PFSK-1 (cell line): ENCODE data around the gene NAB1.

ENCODE experiments used
- FOXP2 ChIP-seq: optimal IDR thresholded peaks from 2 replicates; pipeline ENCODE3; 2011; ENCODE audit warnings: borderline replicate concordance, control low read depth, inconsistent platforms; ENCODE audit not compliant: insufficient read depth; ENCODE audit errors: extremely low read length, extremely low read depth
- POLR2AphosphoS5 ChIP-seq: IDR thresholded peaks from 2 replicates; pipeline ENCODE4 v1.6.1; 2012; ENCODE audit warnings: low read depth, mild to moderate bottlenecking, control low read depth, low read length, moderate library complexity
- TAF1 ChIP-seq: IDR thresholded peaks from 2 replicates; pipeline ENCODE4 v1.6.1; 2012; ENCODE audit warnings: low read length, control low read depth, borderline replicate concordance; ENCODE audit not compliant: insufficient read depth
- TF ChIP-seq, protein P1 (sequence below), 2 experiments: IDR thresholded peaks; 2 replicates each; pipeline versions ENCODE4 v1.6.1 to v1.8.0; 2011 to 2012; ENCODE audit warnings: low read depth in 2 of 2, low read length in 2 of 2, control low read depth in 1 of 2, inconsistent platforms in 1 of 2, mild to moderate bottlenecking in 1 of 2, moderate library complexity in 1 of 2; ENCODE audit not compliant: insufficient read depth in 1 of 2

DNA sequence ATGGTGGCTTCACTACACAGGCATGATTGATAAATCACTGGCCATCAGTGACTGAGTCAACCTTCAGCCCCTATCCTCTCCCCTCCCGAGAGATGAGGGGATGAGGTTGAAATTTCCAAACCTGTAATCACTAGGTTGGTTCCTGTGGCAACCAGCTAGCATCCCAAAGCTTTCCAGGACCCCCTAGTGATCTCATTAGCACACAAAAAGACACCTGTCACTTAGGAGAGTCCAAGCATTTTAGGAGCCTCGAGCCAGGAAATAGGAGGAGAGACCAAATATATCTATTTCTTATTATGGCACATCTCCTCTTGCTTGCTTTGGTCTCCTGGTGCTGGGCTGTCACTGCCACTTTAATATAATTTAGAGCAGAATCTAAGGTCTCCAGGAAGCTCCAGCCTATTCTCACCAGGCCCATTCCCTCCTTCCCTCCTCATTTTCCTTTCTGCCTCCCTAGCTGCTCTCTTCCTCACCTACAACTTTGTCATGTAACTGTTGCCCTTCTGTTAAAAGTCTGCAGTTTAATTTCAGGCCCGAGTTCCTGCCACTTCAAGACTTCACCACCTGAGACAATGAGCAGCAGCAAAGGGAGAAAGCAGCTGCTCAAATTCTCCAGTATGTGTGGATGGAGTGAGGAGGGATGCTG is 33.2 kb upstream of the NAB1 start:
- TF ChIP-seq, protein P1, sequence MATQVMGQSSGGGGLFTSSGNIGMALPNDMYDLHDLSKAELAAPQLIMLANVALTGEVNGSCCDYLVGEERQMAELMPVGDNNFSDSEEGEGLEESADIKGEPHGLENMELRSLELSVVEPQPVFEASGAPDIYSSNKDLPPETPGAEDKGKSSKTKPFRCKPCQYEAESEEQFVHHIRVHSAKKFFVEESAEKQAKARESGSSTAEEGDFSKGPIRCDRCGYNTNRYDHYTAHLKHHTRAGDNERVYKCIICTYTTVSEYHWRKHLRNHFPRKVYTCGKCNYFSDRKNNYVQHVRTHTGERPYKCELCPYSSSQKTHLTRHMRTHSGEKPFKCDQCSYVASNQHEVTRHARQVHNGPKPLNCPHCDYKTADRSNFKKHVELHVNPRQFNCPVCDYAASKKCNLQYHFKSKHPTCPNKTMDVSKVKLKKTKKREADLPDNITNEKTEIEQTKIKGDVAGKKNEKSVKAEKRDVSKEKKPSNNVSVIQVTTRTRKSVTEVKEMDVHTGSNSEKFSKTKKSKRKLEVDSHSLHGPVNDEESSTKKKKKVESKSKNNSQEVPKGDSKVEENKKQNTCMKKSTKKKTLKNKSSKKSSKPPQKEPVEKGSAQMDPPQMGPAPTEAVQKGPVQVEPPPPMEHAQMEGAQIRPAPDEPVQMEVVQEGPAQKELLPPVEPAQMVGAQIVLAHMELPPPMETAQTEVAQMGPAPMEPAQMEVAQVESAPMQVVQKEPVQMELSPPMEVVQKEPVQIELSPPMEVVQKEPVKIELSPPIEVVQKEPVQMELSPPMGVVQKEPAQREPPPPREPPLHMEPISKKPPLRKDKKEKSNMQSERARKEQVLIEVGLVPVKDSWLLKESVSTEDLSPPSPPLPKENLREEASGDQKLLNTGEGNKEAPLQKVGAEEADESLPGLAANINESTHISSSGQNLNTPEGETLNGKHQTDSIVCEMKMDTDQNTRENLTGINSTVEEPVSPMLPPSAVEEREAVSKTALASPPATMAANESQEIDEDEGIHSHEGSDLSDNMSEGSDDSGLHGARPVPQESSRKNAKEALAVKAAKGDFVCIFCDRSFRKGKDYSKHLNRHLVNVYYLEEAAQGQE (IDR thresholded peaks at IDR 0.05; ENCODE audit: insufficient read depth in 1 of 2, low read depth in 2 of 2, low read length in 2 of 2), result no peak
- TF ChIP-seq TAF1 (no peak), POLR2AphosphoS5 (no peak), FOXP2 (no peak)
